Dendritic cell treated with granulocyte-macrophage colony-stimulating factor and Interleukin-4, amounts not matched to agents 40 ng/mL and 50 ng/mL, for 4 days (primary cell): ENCODE results near the gene EGLN3.
"Not testable (repeated sequence)": the region's sequence is repeated elsewhere in the genome, so short reads cannot be mapped to it uniquely, and the experiment has no call there.

Experiments
- H3K27ac Mint-ChIP-seq: one replicate; pipeline ENCODE4 v1.8.0; 2022; ENCODE audit warnings: mild to moderate bottlenecking, mixed read lengths
- H3K27me3 Mint-ChIP-seq: one replicate; pipeline ENCODE4 v1.8.0; 2022; ENCODE audit warnings: mild to moderate bottlenecking, mixed read lengths
- H3K36me3 Mint-ChIP-seq: one replicate; pipeline ENCODE4 v1.8.0; 2022; ENCODE audit warnings: low read depth, mixed read lengths
- H3K4me1 Mint-ChIP-seq: one replicate; pipeline ENCODE4 v1.8.0; 2022; ENCODE audit warnings: low read depth, mixed read lengths
- H3K4me3 Mint-ChIP-seq: one replicate; pipeline ENCODE4 v1.8.0; 2022; ENCODE audit warnings: mild to moderate bottlenecking, moderate library complexity, mixed read lengths
- H3K9me3 Mint-ChIP-seq: one replicate; pipeline ENCODE4 v1.8.0; 2022; ENCODE audit warnings: mixed read lengths
- intact Hi-C: fragments of 100-400 bp; cut with micrococcal nuclease; formaldehyde crosslinking; loops from one replicate; pipeline ENCODE4 v1.15.0; 2022

Gene EGLN3

DNA sequence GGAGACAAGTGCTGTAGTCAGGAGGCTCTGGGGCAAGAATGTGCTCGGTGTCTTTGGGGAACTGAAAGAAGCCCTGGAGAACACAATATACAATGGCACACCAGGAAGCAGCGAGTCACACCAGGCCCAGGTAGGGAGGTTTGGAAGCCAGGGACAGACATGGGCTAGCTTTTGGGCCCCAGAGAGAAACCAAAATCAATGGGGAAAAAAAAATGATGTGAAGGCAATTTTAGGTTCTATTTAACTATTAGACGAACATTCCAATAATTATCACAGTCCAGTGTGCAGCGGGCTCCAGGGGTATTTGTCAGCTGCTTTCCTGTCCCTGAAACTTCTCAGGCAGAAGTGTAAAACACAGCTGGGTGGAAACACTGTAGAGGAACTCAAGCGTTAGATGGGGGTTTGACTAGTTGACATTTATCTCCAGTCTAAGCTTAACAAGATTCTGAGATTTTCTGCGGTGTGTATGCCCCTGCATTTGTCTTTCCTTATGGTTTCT is 21.8 kb upstream of the EGLN3 start:
- H3K4me3 Mint-ChIP-seq: no peak overlapping the region
- peaks cover 10% of the 10 kb centered on the region for H3K9me3 Mint-ChIP-seq
- no peaks in the 10 kb centered on the region for H3K36me3 Mint-ChIP-seq
- H3K4me1 Mint-ChIP-seq: peaks cover 18% of the 10 kb centered on the region
- H3K27me3 Mint-ChIP-seq: peaks cover 16% of the 10 kb centered on the region
- H3K27ac Mint-ChIP-seq: peak overlapping the region; percentile 35
- intact Hi-C loops: no loop called here

DNA sequence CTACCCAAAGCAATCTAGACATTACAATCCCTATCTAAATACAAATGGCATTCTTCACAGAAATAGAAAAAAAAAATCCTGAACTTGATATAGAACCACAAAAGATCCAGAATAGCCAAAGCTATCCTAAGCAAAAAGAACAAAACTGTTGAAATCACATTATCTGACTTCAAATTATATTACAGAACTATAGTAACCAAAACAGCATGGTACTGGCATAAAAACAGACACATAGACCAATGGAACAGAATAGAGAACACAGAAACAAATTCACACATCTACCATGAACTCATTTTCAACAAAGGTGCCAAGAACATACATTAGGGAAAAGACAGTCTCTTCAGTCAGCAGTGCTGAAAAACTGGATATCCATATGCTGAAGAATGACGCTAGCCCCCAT is 19.0 kb upstream of the EGLN3 start:
- H3K4me3 Mint-ChIP-seq, H3K27ac Mint-ChIP-seq, intact Hi-C loops, H3K36me3 Mint-ChIP-seq: not testable (repeated sequence)
- Mint-ChIP-seq H3K9me3 (peaks cover 10% of the 10 kb centered on the region), H3K4me1 (peaks cover 18% of the 10 kb centered on the region), H3K27me3 (peaks cover 19% of the 10 kb centered on the region)

DNA sequence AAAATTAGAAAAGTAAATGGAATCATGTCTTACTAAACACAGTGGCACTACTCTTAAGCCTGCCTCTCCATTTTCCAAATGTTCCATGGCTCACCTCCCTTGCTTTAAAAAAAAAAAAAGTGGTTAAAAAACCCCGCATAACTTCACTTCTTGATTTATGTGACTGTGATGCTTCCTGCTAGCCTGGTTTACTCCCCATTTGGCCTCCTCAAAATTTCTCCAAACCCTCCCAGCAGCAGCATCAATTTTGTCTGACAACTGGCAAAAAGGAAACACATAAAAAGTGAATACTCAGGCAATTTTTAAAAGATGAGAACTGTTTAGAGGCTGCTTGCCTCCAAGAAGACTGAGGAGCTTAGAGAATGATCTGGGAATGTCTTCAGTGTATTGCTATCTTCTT is 17.8 kb upstream of the EGLN3 start:
- H3K27me3 Mint-ChIP-seq: peaks cover 19% of the 10 kb centered on the region
- H3K36me3 Mint-ChIP-seq: no peaks in the 10 kb centered on the region
- H3K9me3 Mint-ChIP-seq: peaks cover 10% of the 10 kb centered on the region
- intact Hi-C loops: no loop called here
- H3K4me3 Mint-ChIP-seq: no peak overlapping the region
- peaks cover 18% of the 10 kb centered on the region for H3K4me1 Mint-ChIP-seq
- H3K27ac Mint-ChIP-seq: no peak overlapping the region

GRCh38 chr14:33967138-33967537 is 16.3 kb upstream of the EGLN3 start:
- Mint-ChIP-seq H3K27me3 (peaks cover 19% of the 10 kb centered on the region), H3K27ac (no peak overlapping the region), H3K4me1 (peaks cover 14% of the 10 kb centered on the region), H3K36me3 (no peaks in the 10 kb centered on the region), H3K4me3 (no peak overlapping the region), H3K9me3 (peaks cover 10% of the 10 kb centered on the region)
- intact Hi-C loops: no loop called here

DNA sequence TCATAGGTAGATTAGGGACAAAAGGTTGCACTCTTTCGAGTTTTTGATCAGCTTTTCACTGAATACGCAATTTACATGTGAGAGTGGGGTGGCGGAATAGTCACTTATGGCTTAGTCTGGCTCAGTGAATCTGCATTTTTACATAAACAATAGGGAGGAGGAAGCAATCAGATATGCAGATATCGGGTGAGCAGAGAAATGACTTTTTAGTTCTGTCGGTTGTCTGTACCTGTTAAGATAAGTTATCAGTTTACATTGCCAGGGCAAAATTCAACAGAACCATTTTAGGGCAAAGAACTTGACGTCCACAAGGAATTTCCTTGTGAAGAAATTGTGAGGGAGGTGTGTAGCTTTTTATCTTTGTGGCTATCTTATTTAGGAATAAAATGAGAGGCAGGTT is 15.4 kb upstream of the EGLN3 start:
- H3K9me3 Mint-ChIP-seq: peaks cover 10% of the 10 kb centered on the region
- H3K27me3 Mint-ChIP-seq: peaks cover 19% of the 10 kb centered on the region
- intact Hi-C loops: no loop called here
- H3K27ac Mint-ChIP-seq: no peak overlapping the region
- peaks cover 13% of the 10 kb centered on the region for H3K4me1 Mint-ChIP-seq
- no peak overlapping the region for H3K4me3 Mint-ChIP-seq
- H3K36me3 Mint-ChIP-seq: no peaks in the 10 kb centered on the region

DNA sequence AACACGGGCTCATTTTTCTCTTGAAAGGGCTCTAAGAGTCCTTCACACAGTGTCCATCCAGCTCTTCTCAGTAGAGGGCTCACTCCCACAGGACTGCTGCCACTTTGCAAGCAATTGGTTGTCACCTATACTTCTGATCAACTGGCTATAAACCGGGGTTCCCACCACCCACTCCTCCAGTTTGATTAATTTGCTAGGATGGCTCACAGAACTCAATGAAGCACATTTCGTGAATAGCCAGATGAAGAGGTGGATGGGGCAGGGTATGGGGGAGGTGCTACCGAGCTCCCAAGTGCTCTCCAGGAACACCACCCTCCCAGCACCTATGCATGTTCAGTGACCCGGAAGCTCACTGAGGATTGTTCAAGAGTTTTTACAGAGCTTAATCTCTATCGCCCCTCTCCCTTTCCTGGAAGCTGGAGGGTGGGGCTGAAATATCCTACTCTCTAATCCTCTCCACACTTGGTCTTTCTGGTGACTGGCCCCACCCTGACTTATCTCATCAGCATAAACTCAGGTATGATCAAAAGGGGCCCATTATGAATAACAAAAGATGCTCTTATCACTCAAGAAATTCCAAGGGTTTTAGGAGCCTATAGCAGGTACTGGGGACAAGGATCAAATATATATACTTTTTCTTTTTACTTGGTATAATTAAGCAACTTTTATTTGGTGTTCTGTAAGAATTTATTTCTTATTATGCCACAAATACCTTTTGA is 13.9 kb upstream of the EGLN3 start:
- peaks cover 28% of the 10 kb centered on the region for H3K27me3 Mint-ChIP-seq
- peaks cover 4% of the 10 kb centered on the region for H3K9me3 Mint-ChIP-seq
- H3K4me1 Mint-ChIP-seq: peaks cover 24% of the 10 kb centered on the region
- H3K4me3 Mint-ChIP-seq: no peak overlapping the region
- H3K36me3 Mint-ChIP-seq: no peaks in the 10 kb centered on the region
- H3K27ac Mint-ChIP-seq: no peak overlapping the region
- intact Hi-C loops: no loop called here

DNA sequence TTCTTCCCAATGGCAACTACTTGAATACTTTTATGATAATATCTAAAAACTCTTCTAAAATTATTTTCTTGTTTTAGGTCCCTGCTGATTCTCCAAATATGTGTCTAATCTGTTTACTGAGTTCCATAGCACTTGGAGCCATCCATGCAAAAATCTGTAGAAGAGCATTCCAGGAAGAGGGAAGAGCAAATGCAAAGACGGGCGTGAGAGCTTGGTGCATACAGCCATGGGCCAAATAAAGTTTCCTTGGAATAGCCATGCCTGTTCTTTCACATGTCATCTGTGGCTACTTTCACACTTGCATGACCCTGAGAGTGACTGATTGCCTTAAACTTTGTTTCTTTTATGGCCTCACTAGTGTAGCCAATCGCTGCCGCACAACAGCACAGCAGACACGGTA is 13.0 kb upstream of the EGLN3 start:
- Mint-ChIP-seq H3K36me3 (no peaks in the 10 kb centered on the region), H3K9me3 (no peaks in the 10 kb centered on the region), H3K27me3 (peaks cover 30% of the 10 kb centered on the region), H3K4me3 (no peak overlapping the region), H3K27ac (no peak overlapping the region), H3K4me1 (peaks cover 22% of the 10 kb centered on the region)
- intact Hi-C loops: no loop called here

- H3K27ac Mint-ChIP-seq, H3K36me3 Mint-ChIP-seq, H3K4me3 Mint-ChIP-seq, H3K9me3 Mint-ChIP-seq, intact Hi-C loops: not testable (repeated sequence)
- Mint-ChIP-seq H3K27me3 (peaks cover 24% of the 10 kb centered on the region), H3K4me1 (peaks cover 20% of the 10 kb centered on the region)
These were observed 11.6 kb upstream of the EGLN3 start for GRCh38 chr14:33962466-33962865.

GRCh38 chr14:33962016-33962415 is 11.1 kb upstream of the EGLN3 start:
- intact Hi-C loops: no loop called here
- no peaks in the 10 kb centered on the region for H3K9me3 Mint-ChIP-seq
- no peak overlapping the region for H3K4me3 Mint-ChIP-seq

GRCh38 chr14:33959692-33960151 is 8.8 kb upstream of the EGLN3 start:
- no peaks in the 10 kb centered on the region for H3K36me3 Mint-ChIP-seq
- intact Hi-C loops: no loop called here
- H3K27me3 Mint-ChIP-seq: peaks cover 20% of the 10 kb centered on the region
- H3K4me3 Mint-ChIP-seq: no peak overlapping the region
- no peak overlapping the region for H3K27ac Mint-ChIP-seq
- no peaks in the 10 kb centered on the region for H3K9me3 Mint-ChIP-seq
- H3K4me1 Mint-ChIP-seq: peaks cover 20% of the 10 kb centered on the region

More at GRCh38 chr14:33962016-33962415, 11.1 kb upstream of the EGLN3 start:
- H3K27me3 Mint-ChIP-seq: peaks cover 21% of the 10 kb centered on the region
- no peak overlapping the region for H3K27ac Mint-ChIP-seq
- H3K4me1 Mint-ChIP-seq: peaks cover 20% of the 10 kb centered on the region
- no peaks in the 10 kb centered on the region for H3K36me3 Mint-ChIP-seq

DNA sequence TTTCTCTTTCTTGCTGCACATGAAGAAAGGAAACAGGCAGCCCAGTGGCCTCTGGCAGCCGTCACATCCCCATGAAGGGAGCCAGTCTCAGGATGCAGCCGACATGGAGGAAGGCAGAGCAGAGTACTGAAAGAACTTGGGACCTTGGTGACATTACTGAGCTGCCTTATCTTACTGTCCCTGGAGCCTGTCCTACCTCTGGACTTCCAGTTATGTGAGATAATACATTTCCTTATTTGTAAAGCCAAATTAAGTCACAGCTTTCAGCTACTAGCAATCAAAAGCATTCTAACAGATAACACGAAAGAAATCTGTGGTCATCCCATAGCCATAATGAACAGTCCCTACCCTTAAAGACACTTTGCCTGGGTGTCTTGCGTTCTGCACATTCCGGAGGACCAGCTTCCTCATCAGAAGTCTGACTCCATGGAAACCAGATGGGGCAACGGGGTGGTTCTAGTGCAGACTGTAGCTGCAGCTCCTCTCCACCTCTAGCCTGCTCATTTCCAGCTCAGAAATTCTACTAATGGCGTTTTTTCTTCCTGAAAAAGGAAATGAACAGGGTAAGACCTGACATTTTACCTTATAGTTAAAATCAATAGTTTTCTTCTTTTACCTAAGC is 7.8 kb upstream of the EGLN3 start:
- Mint-ChIP-seq H3K27me3 (peaks cover 23% of the 10 kb centered on the region), H3K27ac (no peak overlapping the region), H3K4me1 (peaks cover 20% of the 10 kb centered on the region), H3K9me3 (no peaks in the 10 kb centered on the region), H3K4me3 (no peak overlapping the region), H3K36me3 (no peaks in the 10 kb centered on the region)
- intact Hi-C loops: no loop called here

- no peak overlapping the region for H3K4me3 Mint-ChIP-seq
- no peaks in the 10 kb centered on the region for H3K9me3 Mint-ChIP-seq
- peaks cover 30% of the 10 kb centered on the region for H3K27me3 Mint-ChIP-seq
- intact Hi-C loops: no loop called here
- H3K27ac Mint-ChIP-seq: no peak overlapping the region
- H3K36me3 Mint-ChIP-seq: no peaks in the 10 kb centered on the region
- peaks cover 20% of the 10 kb centered on the region for H3K4me1 Mint-ChIP-seq
These were observed 7.1 kb upstream of the EGLN3 start for GRCh38 chr14:33957993-33958392.

DNA sequence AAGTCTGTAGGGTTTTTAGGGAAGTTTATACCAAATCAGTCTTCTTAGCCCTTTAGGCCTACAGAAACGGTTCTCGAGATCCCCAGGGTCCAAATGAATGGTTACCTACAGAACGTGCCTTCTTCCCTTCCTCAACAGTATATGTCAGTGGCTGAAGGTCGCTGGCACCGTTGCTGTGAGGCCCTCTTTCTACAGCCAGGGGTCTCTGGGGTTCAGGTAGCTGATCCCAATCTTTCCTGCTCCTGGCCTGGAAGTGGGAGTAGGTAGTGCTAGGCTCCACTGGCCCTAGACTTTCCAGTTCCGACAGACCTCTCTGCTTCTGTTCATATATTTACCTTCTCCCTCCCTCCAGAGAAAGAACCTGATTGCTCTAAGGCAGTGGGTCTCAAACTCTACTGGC is 6.4 kb upstream of the EGLN3 start:
- Mint-ChIP-seq H3K27ac (no peak overlapping the region), H3K36me3 (no peaks in the 10 kb centered on the region), H3K4me3 (no peak overlapping the region), H3K4me1 (peaks cover 17% of the 10 kb centered on the region), H3K9me3 (no peaks in the 10 kb centered on the region), H3K27me3 (peaks cover 37% of the 10 kb centered on the region)
- intact Hi-C loops: no loop called here

DNA sequence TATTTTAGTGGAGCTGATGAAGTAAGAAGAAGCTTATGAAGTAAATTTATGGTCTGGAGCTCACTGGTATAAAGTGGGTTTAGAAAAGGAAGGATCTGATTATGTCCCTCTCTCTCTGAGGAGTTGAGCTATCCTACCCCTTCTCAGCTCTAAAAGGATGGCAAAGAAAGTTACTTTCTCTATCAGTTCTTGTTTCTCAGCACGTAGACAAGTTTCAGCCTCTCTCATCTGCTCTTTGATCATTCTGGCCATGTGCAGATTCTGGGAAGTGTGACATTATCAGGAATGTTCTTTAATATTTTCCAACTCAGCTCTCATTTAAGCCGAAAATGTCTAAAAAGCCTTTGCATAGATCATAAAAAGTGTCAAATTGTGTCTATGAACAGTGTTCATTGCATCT is 5.8 kb upstream of the EGLN3 start:
- intact Hi-C loops: no loop called here

More for the DNA sequence above, 5.8 kb upstream of the EGLN3 start:
- Mint-ChIP-seq H3K4me3 (no peak overlapping the region), H3K4me1 (peaks cover 16% of the 10 kb centered on the region), H3K27me3 (peaks cover 44% of the 10 kb centered on the region), H3K9me3 (no peaks in the 10 kb centered on the region), H3K27ac (no peak overlapping the region), H3K36me3 (no peaks in the 10 kb centered on the region)
